Left ventricle myocardium inferior (tissue), 1 donor: ENCODE results near the gene KRTAP3-1. TPM values are rescaled to one million over a fixed set of nuclear protein-coding genes. Genes with fewer than 3 reads are reported as not detected.

Source experiments
- DNase-seq: peaks from one replicate; pipeline ENCODE4 v3.0.0-alpha.2; 2020
- H3K27ac ChIP-seq: fragments of 200-600 bp; replicated peaks from 2 replicates; pipeline ENCODE4 v1.8.0; 2021
- H3K27me3 ChIP-seq: fragments of 200-600 bp; 2 replicates; pipeline ENCODE4 v1.8.0; 2021; ENCODE audit warnings: low read depth
- H3K36me3 ChIP-seq: fragments of 200-600 bp; 2 replicates; pipeline ENCODE4 v1.8.0; 2021
- H3K4me1 ChIP-seq: fragments of 200-600 bp; 2 replicates; pipeline ENCODE4 v1.8.0; 2021
- H3K4me3 ChIP-seq: fragments of 200-600 bp; 2 replicates; pipeline ENCODE4 v1.8.0; 2021; ENCODE audit warnings: mild to moderate bottlenecking, moderate library complexity
- H3K9me3 ChIP-seq: fragments of 200-600 bp; replicated peaks from 2 replicates; pipeline ENCODE4 v1.8.0; 2021
- CTCF ChIP-seq: fragments of 200-600 bp; IDR thresholded peaks from 2 replicates; pipeline ENCODE4 v1.8.0; 2021; ENCODE audit warnings: antibody characterized with exemption, mild to moderate bottlenecking, borderline replicate concordance
- intact Hi-C: fragments of 100-400 bp; cut with micrococcal nuclease; formaldehyde crosslinking; loops from one replicate; pipeline ENCODE4 v1.11.0; 2022
- total RNA-seq: library from RNA; stranded (reverse); fragmentation: NEBNext Ultra II Directional; extraction: Animal tissue kit (Norgen Biotek cat#: 25700); gene quantifications from one replicate; pipeline ENCODE4 v1.2.1, GENCODE V29; 2021
- donor health status: DM: no; HTN: yes; CAD: no; lungs with severe emphysema.

The KRTAP3-1 gene
- total RNA-seq, 1 donor from 2014 or later, result not detected

DNA sequence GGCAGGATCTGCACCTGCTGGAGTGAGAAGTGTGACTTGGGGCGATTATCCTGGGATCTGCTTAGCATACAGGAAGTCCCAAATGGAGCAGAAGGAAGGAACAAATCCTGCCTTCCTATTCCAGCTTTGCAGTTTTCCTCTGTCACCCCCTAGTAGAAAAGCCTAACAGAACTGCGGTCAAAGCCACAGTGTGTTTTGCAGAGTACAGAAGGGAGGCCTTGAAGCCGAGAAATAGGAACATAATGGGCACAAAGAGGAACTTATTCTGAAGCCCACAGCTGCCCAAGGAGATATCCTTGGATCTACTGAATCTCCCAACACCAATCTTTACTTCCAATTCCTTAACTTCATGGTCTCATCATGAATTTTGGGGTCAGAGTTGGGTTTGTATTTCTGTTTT, 9.6 kb upstream of the KRTAP3-1 start:
- no peak overlapping the region for H3K4me3 ChIP-seq
- intact Hi-C loops, result no loop called here
- H3K27me3 ChIP-seq, result no peaks in the 10 kb centered on the region
- no peaks in the 10 kb centered on the region for H3K36me3 ChIP-seq
- no peak for TF ChIP-seq CTCF
- H3K9me3 ChIP-seq, result no peaks in the 10 kb centered on the region
- H3K4me1 ChIP-seq, result peaks cover 7% of the 10 kb centered on the region
- no peak overlapping the region for H3K27ac ChIP-seq
- DNase-seq, result no peak

DNA sequence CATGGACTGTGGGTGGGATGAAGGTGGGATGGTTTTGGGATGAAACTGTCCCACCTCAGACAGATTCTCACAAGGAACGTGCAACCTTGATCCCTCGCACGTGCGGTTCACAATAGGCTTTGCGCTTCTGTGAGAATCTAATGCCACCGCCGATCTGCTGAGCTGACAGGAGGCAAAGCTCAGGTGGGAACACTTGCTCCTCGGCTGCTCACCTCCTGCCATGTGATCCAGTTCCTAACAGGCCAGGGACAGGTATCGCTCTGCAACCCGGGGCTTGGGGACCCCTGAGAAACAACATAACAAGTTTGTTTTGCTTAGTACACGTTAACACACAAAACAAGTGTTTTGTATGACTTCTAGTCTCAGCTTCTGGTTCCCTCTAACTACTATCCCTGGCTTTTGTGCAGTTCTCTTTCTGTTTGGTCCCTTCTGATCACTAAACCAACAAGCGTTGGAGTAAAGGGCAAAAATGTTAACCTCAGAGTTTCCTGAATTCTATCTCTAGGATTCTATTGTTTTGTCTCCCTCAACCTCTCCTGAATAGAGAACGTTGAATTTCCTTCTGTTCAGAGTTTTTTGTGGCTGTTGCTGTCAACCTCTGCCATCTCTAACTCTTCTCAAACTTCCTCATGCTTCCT, 7.8 kb upstream of the KRTAP3-1 start:
- H3K36me3 ChIP-seq, result no peaks in the 10 kb centered on the region
- H3K4me1 ChIP-seq, result peaks cover 8% of the 10 kb centered on the region
- intact Hi-C loops, result no loop called here
- no peak for DNase-seq
- no peak for TF ChIP-seq CTCF
- H3K9me3 ChIP-seq, result no peaks in the 10 kb centered on the region
- H3K4me3 ChIP-seq, result no peak overlapping the region
- no peaks in the 10 kb centered on the region for H3K27me3 ChIP-seq
- H3K27ac ChIP-seq, result no peak overlapping the region

GRCh38 chr17:41015454-41015853, 6.5 kb upstream of the KRTAP3-1 start:
- intact Hi-C loops, result no loop called here
- no peaks in the 10 kb centered on the region for H3K27me3 ChIP-seq
- no peak for DNase-seq
- no peak overlapping the region for H3K4me3 ChIP-seq
- no peaks in the 10 kb centered on the region for H3K9me3 ChIP-seq
- H3K4me1 ChIP-seq, result peaks cover 8% of the 10 kb centered on the region
- no peak overlapping the region for H3K27ac ChIP-seq
- TF ChIP-seq CTCF, result no peak
- no peaks in the 10 kb centered on the region for H3K36me3 ChIP-seq

- no peak for DNase-seq
- Histone ChIP-seq H3K9me3 (no peaks in the 10 kb centered on the region), H3K4me3 (no peak overlapping the region), H3K4me1 (peaks cover 8% of the 10 kb centered on the region), H3K36me3 (no peaks in the 10 kb centered on the region), H3K27ac (no peak overlapping the region), H3K27me3 (no peaks in the 10 kb centered on the region)
- intact Hi-C loops, result no loop called here
- no peak for TF ChIP-seq CTCF
Measured at GRCh38 chr17:41013606-41014005, 4.7 kb upstream of the KRTAP3-1 start.

- no peaks in the 10 kb centered on the region for H3K27me3 ChIP-seq
- no peak overlapping the region for H3K27ac ChIP-seq
- H3K9me3 ChIP-seq, result no peaks in the 10 kb centered on the region
- H3K36me3 ChIP-seq, result no peaks in the 10 kb centered on the region
- peaks cover 8% of the 10 kb centered on the region for H3K4me1 ChIP-seq
- no peak for DNase-seq
- TF ChIP-seq CTCF, result no peak
- no peak overlapping the region for H3K4me3 ChIP-seq
- intact Hi-C loops, result no loop called here
Measured at GRCh38 chr17:41013181-41013580, 4.3 kb upstream of the KRTAP3-1 start.
